ENCODE measurements around the gene RBPJ. TPM values are rescaled to one million over a fixed set of nuclear protein-coding genes. Genes with fewer than 3 reads are reported as not detected.

The RBPJ gene
- total and polyA plus RNA-seq, 11 donors = 21.9 to 84.3 (median 37.5) TPM

DNA sequence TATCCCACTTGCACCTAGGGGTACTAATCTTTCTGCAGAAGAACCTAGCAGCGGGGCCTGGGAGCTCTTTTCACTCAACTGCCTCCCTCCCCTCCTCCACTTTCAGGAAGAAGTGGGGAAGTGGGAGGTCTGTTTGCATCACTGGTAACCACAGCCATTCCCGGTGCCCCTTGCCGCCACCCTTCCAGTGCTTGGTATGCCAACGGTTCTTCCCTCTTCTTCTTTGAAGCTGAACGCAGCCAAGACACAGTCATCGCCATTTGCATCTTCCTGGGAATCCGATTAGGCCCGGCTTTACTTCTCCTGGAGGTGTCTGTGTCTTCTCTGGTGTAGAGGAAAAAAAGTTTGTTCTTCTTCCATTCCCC lies 47.2 kb upstream of the RBPJ start:
- H3K4me3 ChIP-seq = peak overlapping the region in 1 of 12 donors; percentile 21

GRCh38 chr4:26275281-26275680 lies 45.5 kb upstream of the RBPJ start:
- intact Hi-C loops (cut with DNase I) = no loop called here
- DNase-seq = no peak
- peaks cover 0 to 22% (median 0%) of the 10 kb centered on the region in 12 donors for H3K4me1 ChIP-seq
- no peak for ATAC-seq
- no peaks in the 10 kb centered on the region for H3K36me3 ChIP-seq
- WGBS, 4 donors = 67 to 77% (median 72%) methylated on average over 7 of the region's 7 CpGs
- no peak overlapping the region for H3K4me3 ChIP-seq
- H3K27ac ChIP-seq = peak overlapping the region in 1 of 12 donors; percentile 84
- TF ChIP-seq POLR2A (IDR thresholded peaks at IDR 0.05) = no peak
- H3K27me3 ChIP-seq = no peaks in the 10 kb centered on the region
- H3K9me3 ChIP-seq = no peaks in the 10 kb centered on the region

More for the DNA sequence above, 47.2 kb upstream of the RBPJ start:
- Histone ChIP-seq H3K27ac (peak overlapping the region in 6 of 12 donors; percentile 11 to 84 (median 33)), H3K36me3 (no peaks in the 10 kb centered on the region), H3K4me1 (peaks cover 0 to 25% (median 0%) of the 10 kb centered on the region in 12 donors), H3K27me3 (no peaks in the 10 kb centered on the region), H3K9me3 (no peaks in the 10 kb centered on the region)
- DNase-seq = peak; percentile 42 to 64 (median 57)
- ATAC-seq = peak; percentile 42 to 82 (median 66)
- intact Hi-C loops (cut with DNase I) = no loop called here
- 49 to 78% (median 70%) methylated on average over 8 of the region's 8 CpGs for WGBS, 4 donors
- TF ChIP-seq, protein P1, sequence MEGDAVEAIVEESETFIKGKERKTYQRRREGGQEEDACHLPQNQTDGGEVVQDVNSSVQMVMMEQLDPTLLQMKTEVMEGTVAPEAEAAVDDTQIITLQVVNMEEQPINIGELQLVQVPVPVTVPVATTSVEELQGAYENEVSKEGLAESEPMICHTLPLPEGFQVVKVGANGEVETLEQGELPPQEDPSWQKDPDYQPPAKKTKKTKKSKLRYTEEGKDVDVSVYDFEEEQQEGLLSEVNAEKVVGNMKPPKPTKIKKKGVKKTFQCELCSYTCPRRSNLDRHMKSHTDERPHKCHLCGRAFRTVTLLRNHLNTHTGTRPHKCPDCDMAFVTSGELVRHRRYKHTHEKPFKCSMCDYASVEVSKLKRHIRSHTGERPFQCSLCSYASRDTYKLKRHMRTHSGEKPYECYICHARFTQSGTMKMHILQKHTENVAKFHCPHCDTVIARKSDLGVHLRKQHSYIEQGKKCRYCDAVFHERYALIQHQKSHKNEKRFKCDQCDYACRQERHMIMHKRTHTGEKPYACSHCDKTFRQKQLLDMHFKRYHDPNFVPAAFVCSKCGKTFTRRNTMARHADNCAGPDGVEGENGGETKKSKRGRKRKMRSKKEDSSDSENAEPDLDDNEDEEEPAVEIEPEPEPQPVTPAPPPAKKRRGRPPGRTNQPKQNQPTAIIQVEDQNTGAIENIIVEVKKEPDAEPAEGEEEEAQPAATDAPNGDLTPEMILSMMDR (IDR thresholded peaks at IDR 0.05) = no peak
- no peak for TF ChIP-seq POLR2A (IDR thresholded peaks at IDR 0.05)

DNA sequence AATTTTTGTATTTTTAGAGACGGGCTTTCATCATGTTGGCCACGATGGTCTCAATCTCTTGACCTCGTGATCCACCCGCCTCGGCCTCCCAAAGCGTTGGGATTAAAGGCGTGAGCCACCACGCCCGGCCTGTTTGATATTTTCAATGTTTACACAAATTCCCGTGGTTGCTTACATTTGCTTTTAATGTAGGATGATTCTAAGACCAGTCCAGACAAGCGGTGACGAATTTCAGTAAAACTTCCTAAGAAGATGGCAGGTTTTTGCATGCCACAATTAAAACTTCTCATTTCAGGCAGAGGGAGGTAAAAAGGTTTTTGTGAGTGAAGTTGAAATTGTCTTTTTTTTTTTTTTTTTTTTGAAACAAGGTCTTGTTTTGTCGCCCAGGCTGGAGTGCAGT lies 41.4 kb upstream of the RBPJ start:
- ATAC-seq (no peak), DNase-seq (no peak)
- intact Hi-C loops (cut with DNase I) = no loop called here
- no peaks in the 10 kb centered on the region for H3K4me1 ChIP-seq
- TF ChIP-seq, protein P1 (IDR thresholded peaks at IDR 0.05) = no peak
- no peak for TF ChIP-seq POLR2A (IDR thresholded peaks at IDR 0.05)
- no peaks in the 10 kb centered on the region for H3K27me3 ChIP-seq
- H3K4me3 ChIP-seq = no peak overlapping the region
- no peaks in the 10 kb centered on the region for H3K36me3 ChIP-seq
- no peak overlapping the region for H3K27ac ChIP-seq
- 86 to 93% (median 92%) methylated on average over 13 of the region's 13 CpGs for WGBS, 4 donors
- no peaks in the 10 kb centered on the region for H3K9me3 ChIP-seq

DNA sequence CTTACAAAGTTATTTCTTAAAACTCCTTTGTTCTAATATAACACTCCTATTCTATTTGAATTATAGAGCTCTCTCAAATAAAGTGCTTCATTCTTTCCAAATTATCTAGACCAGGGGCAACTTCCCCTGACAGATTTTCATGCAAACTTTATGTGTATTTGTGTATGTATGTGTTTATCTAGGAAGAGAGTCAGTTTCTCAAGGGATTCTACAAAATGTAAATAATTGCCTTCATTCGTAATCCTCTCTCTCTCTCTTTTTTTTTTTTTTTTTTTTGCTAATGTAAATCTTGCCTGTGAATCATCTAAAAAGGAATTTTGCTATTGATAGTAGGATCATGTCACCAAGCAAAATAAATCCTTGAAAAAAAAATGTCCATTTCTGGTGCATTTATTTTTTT lies 38.9 kb upstream of the RBPJ start:
- DNase-seq (no peak), ATAC-seq (no peak)
- Histone ChIP-seq H3K36me3 (no peaks in the 10 kb centered on the region), H3K27ac (no peak overlapping the region), H3K27me3 (no peaks in the 10 kb centered on the region), H3K9me3 (no peaks in the 10 kb centered on the region), H3K4me1 (peaks cover 0 to 1% (median 0%) of the 10 kb centered on the region in 12 donors), H3K4me3 (no peak overlapping the region)
- WGBS, 4 donors = 60 to 72% (median 70%) methylated on average over 1 of the region's 1 CpG
- TF ChIP-seq, protein P1 (IDR thresholded peaks at IDR 0.05) = no peak
- TF ChIP-seq POLR2A (IDR thresholded peaks at IDR 0.05) = no peak
- intact Hi-C loops (cut with DNase I) = no loop called here

DNA sequence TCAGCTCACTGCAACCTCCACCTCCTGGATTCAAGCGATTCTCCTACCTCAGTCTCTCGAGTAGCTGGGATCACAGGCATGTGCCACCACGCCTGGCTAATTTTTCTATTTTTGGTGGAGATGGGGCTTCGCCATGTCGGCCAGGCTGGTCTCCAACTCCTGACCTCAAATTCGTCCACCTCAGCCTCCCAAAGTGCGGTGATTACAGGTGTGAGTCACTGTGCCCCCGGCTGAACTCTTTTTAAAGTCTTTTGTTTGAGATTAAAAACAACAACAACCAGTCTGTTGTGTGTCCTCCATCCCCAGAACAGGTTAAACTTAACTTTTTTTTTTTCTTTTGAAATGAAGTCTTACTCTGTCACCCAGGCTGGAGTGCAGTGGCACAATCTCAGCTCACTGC lies 36.3 kb upstream of the RBPJ start:
- no peak for TF ChIP-seq POLR2A (IDR thresholded peaks at IDR 0.05)
- TF ChIP-seq, protein P1 (IDR thresholded peaks at IDR 0.05) = no peak
- no peak overlapping the region for H3K27ac ChIP-seq
- 82 to 87% (median 84%) methylated on average over 8 of the region's 8 CpGs for WGBS, 4 donors
- intact Hi-C loops (cut with DNase I) = no loop called here
- H3K36me3 ChIP-seq = no peaks in the 10 kb centered on the region
- no peaks in the 10 kb centered on the region for H3K27me3 ChIP-seq
- H3K4me3 ChIP-seq = no peak overlapping the region
- H3K9me3 ChIP-seq = no peaks in the 10 kb centered on the region
- no peak for DNase-seq
- no peak for ATAC-seq
- peaks cover 0 to 22% (median 0%) of the 10 kb centered on the region in 12 donors for H3K4me1 ChIP-seq
